Neural crest cell (in vitro differentiated cells): ENCODE data around the gene SLC1A4. TPM values are rescaled to one million over a fixed set of nuclear protein-coding genes. Genes with fewer than 3 reads are reported as not detected.
A peak's percentile ranks its signal among the peaks of the same experiment; 100 is the strongest.

ENCODE experiments used
- DNase-seq: peaks from one replicate; pipeline ENCODE4 v3.0.0; 2021; ENCODE audit warnings: low read depth, mixed read lengths, low spot score
- H3K27ac Mint-ChIP-seq: one replicate; pipeline ENCODE4 v1.8.0; 2021; ENCODE audit warnings: mild to moderate bottlenecking, mixed read lengths; ENCODE audit not compliant: unreplicated experiment
- H3K27me3 Mint-ChIP-seq: 2 replicates; pipeline ENCODE4 v1.8.0; 2021; ENCODE audit warnings: low read depth, mild to moderate bottlenecking, mixed read lengths
- H3K36me3 Mint-ChIP-seq: 2 replicates; pipeline ENCODE4 v1.8.0; 2021; ENCODE audit warnings: low read depth, mild to moderate bottlenecking, mixed read lengths
- H3K4me1 Mint-ChIP-seq: 2 replicates; pipeline ENCODE4 v1.8.0; 2021; ENCODE audit warnings: mixed read lengths
- H3K4me3 Mint-ChIP-seq: one replicate; pipeline ENCODE4 v1.8.0; 2021; ENCODE audit warnings: mild to moderate bottlenecking, mixed read lengths
- H3K9me3 Mint-ChIP-seq: 2 replicates; pipeline ENCODE4 v1.8.0; 2021; ENCODE audit warnings: mixed read lengths
- total RNA-seq: library from RNA; stranded (reverse); gene quantifications from 2 replicates; pipeline ENCODE4 v1.2.1, GENCODE V29; 2021
- TF ChIP-seq, protein P1 (sequence below): fragments of 200-600 bp; sonication (generic); conservative IDR thresholded peaks from 2 replicates; pipeline ENCODE4 v1.5.0; 2021; ENCODE audit warnings: antibody characterized with exemption, mild to moderate bottlenecking

The SLC1A4 gene
- total RNA-seq, 1 donor from 2014 or later: 26.8 TPM

- Mint-ChIP-seq H3K4me1 (peaks cover 31% of the 10 kb centered on the region), H3K9me3 (no peaks in the 10 kb centered on the region), H3K36me3 (no peaks in the 10 kb centered on the region), H3K27me3 (no peaks in the 10 kb centered on the region), H3K4me3 (peak overlapping the region; percentile 11), H3K27ac (no peak overlapping the region)
- TF ChIP-seq, protein P1, sequence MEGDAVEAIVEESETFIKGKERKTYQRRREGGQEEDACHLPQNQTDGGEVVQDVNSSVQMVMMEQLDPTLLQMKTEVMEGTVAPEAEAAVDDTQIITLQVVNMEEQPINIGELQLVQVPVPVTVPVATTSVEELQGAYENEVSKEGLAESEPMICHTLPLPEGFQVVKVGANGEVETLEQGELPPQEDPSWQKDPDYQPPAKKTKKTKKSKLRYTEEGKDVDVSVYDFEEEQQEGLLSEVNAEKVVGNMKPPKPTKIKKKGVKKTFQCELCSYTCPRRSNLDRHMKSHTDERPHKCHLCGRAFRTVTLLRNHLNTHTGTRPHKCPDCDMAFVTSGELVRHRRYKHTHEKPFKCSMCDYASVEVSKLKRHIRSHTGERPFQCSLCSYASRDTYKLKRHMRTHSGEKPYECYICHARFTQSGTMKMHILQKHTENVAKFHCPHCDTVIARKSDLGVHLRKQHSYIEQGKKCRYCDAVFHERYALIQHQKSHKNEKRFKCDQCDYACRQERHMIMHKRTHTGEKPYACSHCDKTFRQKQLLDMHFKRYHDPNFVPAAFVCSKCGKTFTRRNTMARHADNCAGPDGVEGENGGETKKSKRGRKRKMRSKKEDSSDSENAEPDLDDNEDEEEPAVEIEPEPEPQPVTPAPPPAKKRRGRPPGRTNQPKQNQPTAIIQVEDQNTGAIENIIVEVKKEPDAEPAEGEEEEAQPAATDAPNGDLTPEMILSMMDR: peak; percentile 71
- no peak for DNase-seq
Observed at GRCh38 chr2:65064728-65065552, 75.7 kb downstream of the SLC1A4 start.

DNA sequence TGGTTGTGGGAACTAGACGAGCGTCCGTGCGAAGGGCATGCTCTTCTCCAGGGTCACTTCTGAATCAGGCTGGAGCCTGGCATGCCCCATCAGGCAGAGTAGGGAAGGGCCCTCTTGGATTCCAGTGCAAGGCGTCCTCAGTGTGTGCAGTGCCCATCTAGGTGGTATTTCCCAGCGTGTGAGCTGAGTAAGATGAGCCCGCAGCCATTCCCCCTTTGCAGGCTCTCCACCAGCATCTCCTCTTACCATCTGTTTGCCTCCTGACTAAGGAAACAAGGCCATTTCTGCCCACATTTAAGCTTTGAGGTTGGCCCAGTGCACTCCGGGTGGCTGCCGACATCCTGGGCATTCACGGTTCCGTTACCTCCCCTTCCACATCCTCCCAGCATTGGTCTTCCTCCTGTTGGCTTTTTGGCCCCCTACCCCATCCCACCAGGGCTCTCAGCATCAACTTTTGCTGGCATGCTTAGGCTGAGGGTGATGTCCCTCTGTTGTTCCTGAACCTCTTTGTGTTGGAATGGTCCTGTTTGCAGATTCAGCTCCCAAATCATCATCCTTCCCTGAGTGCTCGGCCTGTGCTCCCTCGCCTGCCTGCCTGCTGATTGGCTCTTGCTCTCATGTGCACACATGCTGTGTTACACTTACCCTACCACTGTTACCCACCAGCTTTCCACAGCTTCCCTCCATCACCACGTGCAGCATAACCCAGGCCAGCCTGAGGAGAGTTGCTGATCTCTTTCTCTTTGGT lies 78.8 kb downstream of the SLC1A4 start:
- Mint-ChIP-seq H3K9me3 (no peaks in the 10 kb centered on the region), H3K4me3 (no peak overlapping the region), H3K4me1 (peaks cover 16% of the 10 kb centered on the region), H3K27me3 (no peaks in the 10 kb centered on the region), H3K27ac (no peak overlapping the region), H3K36me3 (no peaks in the 10 kb centered on the region)
- no peak for DNase-seq
- TF ChIP-seq, protein P1: no peak

- Mint-ChIP-seq H3K27me3 (no peaks in the 10 kb centered on the region), H3K4me3 (no peak overlapping the region), H3K4me1 (peaks cover 6% of the 10 kb centered on the region), H3K9me3 (no peaks in the 10 kb centered on the region), H3K36me3 (peaks cover 2% of the 10 kb centered on the region), H3K27ac (no peak overlapping the region)
- no peak for DNase-seq
- TF ChIP-seq, protein P1: no peak
Observed at GRCh38 chr2:65069439-65069824, 80.2 kb downstream of the SLC1A4 start.

DNA sequence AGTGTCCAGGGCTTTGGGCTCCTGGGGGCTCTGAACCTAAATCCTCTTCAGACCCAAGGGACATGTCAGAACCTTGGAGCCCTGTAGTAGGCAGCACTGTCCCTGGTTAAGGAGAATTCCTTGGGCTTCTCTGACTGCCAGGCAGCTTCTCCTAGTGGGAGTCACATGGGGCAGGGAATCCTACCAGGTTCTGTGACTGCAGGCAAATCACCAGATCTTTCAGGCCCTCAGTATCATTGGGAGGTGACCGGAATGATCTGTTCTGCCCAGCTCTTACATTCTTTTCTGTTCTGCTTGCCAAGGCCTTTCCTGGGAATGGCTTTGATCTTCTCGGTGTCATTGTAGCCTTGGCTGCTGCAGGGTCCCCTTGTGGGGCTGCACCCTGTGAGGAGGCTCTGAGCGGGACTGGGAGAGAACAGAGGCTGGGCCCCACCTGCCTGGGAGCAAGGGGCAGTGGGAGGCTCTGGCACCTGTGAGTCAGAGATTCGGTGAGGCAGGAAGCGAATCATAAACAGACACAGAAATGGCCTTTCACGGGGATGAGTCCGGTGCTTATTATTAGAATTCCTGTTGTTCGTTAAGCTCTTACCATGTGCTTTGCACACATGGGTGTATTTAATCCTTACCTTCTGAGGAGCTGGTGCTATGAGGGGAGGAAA lies 81.1 kb downstream of the SLC1A4 start:
- peaks cover 2% of the 10 kb centered on the region for H3K36me3 Mint-ChIP-seq
- TF ChIP-seq, protein P1: no peak
- DNase-seq: no peak
- H3K9me3 Mint-ChIP-seq: no peaks in the 10 kb centered on the region
- H3K27me3 Mint-ChIP-seq: no peaks in the 10 kb centered on the region
- H3K27ac Mint-ChIP-seq: no peak overlapping the region
- no peaks in the 10 kb centered on the region for H3K4me1 Mint-ChIP-seq
- H3K4me3 Mint-ChIP-seq: no peak overlapping the region

DNA sequence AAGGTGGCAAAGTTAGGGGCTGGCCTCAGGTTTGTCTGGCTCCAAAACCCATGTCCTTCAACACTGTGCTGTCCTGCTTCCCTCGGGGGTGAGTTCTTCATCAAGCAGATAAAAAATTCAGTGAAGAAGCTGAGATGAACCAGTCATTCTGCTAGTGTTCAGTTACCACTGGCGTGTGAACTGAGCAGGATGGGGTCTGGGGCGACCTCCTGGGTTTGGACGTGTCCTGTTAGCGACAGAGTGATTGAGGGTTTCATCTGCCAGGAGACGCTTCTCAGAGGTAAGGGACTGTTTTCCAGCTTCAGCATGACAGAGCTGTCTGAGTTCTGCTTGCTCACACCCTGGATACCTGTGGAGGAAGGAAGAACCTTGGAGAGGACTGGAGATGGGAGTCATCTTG lies 81.7 kb downstream of the SLC1A4 start:
- DNase-seq: no peak
- TF ChIP-seq, protein P1: no peak
- Mint-ChIP-seq H3K36me3 (peaks cover 2% of the 10 kb centered on the region), H3K27me3 (no peaks in the 10 kb centered on the region), H3K4me1 (no peaks in the 10 kb centered on the region), H3K9me3 (no peaks in the 10 kb centered on the region), H3K27ac (no peak overlapping the region), H3K4me3 (no peak overlapping the region)
